ENCODE data around the gene BIRC2.

- no peak for TF ChIP-seq CTCF (IDR thresholded peaks at IDR 0.05; ENCODE audit: insufficient read depth, low read depth, low read length)
- TF ChIP-seq EZH2 (IDR thresholded peaks at IDR 0.05; ENCODE audit: insufficient read depth, low read length), result no peak
Measured at GRCh38 chr11:102364991-102365390, 18.0 kb downstream of the BIRC2 start.

Measured in astrocyte (in vitro differentiated cells and primary cell).